ENCODE measurements around the gene LSM11.

DNA sequence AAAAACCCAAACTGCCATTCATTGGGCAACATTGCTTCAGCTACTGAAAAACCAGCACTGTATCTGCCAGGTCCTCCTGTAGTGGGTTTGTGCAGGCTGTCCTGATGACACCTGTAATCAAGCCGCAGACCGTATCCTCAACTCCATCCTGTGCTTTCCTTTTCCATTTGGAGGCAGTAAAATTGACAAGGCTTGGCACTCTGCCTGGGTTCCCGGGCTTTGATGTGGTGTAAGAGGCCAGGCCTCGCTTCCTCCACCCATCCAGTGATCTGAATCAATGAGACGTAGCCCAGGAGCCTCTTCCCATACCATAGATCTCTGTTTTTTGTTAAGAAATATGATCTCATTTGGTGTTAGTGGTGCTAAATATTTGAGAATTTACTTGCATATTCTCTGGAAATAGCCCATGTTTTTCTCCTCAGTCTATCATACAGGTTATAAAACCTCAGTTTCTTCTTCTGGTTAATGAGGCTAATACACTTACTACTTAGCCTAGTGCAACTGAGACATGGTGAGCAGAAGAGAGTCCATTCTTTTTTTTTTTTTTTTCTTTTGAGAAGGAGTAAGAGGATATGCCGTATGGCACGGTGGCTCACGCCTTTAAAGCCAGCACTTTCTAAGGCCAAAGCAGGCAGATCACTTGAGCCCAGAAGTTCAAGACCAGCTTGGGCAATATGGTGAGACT, 34.8 kb downstream of the LSM11 start:
- TF ChIP-seq EZH2 (IDR thresholded peaks at IDR 0.05; ENCODE audit: borderline replicate concordance, low read depth, low read length, severe bottlenecking): no peak
- TF ChIP-seq, protein P1, sequence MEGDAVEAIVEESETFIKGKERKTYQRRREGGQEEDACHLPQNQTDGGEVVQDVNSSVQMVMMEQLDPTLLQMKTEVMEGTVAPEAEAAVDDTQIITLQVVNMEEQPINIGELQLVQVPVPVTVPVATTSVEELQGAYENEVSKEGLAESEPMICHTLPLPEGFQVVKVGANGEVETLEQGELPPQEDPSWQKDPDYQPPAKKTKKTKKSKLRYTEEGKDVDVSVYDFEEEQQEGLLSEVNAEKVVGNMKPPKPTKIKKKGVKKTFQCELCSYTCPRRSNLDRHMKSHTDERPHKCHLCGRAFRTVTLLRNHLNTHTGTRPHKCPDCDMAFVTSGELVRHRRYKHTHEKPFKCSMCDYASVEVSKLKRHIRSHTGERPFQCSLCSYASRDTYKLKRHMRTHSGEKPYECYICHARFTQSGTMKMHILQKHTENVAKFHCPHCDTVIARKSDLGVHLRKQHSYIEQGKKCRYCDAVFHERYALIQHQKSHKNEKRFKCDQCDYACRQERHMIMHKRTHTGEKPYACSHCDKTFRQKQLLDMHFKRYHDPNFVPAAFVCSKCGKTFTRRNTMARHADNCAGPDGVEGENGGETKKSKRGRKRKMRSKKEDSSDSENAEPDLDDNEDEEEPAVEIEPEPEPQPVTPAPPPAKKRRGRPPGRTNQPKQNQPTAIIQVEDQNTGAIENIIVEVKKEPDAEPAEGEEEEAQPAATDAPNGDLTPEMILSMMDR (IDR thresholded peaks at IDR 0.05; ENCODE audit: borderline replicate concordance, extremely low read depth, low read length, poor library complexity, severe bottlenecking): no peak

Data from DND-41 (cell line).